ENCODE data around the gene PFAS.
A peak's percentile ranks its signal among the peaks of the same experiment; 100 is the strongest.
"Not testable (repeated sequence)": the region's sequence is repeated elsewhere in the genome, so short reads cannot be mapped to it uniquely, and the experiment has no call there.

The PFAS gene

DNA sequence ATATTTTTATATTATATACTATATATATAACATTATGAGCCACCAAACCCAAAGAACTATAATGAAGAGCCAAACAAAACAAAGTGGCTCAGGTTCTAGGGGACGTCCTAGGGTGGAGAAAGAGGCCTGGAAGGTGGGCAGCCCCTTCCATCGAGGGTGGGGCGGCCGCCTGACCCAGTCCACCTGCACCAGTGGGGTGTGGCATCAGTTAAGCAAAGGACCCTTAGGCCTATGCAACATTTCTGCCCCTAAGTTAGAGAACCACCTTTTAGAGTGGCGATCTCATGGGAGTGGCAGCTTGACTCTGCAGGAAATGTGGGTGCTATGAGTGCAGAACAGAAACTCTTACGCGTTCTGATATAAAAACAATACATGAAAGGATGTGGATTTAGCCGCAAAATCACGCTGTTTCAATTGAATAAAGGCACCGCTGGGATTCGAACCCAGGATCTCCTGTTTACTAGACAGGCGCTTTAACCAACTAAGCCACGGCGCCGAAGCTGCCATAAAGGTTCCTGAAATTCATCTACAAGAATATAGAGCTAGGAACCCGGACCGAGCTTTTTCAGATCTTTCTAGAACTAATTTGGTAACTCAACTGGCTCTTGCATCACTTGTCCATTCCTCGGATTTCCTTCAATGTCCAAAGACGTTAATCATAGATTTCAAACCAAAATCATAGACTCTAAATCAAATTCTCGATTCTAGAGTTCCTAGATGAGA, 23.1 kb upstream of the PFAS start:
- peak; percentile 68 to 74 for DNase-seq (ENCODE audit: low read depth in 2 of 2)

DNA sequence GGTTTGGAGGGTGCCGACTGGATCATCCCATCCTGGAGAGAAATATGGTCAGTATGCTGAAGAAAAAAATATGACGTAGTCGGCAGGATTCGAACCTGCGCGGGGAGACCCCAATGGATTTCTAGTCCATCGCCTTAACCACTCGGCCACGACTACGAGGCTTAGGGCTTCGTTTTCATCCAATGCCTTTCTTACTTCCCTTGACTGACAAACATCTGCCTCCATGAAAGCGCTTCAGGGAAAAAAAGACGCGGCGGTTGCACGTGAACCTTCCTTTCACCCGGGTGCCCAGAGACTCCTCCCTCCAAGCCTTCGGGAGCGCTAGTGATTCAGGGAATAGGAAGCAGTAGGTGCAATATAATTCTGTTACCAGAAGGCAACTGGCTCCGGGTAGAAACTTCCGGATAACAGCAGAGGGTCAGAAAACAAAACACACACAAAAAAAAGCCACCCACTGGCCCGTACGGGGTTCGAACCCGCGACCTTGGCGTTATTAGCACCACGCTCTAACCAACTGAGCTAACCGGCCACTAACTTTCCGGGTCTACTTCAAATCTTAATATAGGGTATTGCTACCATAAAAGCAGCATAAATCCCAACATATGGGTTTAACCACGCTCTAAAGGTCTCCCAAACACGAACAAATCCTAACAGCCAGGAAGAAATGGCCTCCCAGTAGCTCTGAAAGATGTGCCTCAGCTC, 22.4 kb upstream of the PFAS start:
- DNase-seq (ENCODE audit: low read depth in 2 of 2) = peak in 1 of 2 donors; percentile 52

DNA sequence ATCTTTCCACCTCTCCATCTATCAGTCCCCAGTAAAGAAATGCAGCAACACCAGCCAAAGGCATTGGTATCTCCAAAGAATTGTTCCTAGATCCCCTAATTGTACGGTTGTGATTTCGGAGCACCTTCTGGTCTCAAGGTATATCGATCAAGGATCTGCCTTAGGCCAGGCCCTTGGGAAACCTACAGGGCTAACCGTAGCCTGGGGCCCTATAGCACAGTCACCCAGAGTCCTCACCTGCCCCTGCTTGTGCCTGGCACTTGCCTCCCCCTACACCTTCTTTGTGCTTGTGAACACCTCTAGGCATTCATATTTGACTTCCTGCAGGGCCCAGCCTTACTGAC, 21.9 kb upstream of the PFAS start:
- DNase-seq (ENCODE audit: low read depth in 2 of 2) = no peak

DNA sequence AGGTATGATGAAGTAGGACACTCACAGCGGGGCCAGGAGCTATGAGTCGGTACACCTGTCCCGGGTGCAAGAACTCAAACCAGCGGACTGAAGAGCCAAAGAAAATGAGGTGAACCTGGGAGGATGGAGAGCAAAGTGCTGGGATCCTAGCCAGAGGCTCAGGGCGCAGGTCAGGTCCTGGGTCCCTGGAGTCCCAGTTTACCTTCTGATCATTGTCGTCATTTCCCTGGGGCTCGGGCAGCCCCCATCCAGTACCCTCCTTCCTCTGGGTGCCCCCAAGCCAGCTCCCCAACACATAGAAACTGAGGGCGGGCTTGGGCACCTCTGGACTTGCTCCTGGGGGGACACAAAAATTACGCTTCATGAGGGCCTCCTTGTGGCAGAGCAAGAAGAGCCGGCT, 17.4 kb upstream of the PFAS start:
- no peak for DNase-seq (ENCODE audit: low read depth in 2 of 2)

DNA sequence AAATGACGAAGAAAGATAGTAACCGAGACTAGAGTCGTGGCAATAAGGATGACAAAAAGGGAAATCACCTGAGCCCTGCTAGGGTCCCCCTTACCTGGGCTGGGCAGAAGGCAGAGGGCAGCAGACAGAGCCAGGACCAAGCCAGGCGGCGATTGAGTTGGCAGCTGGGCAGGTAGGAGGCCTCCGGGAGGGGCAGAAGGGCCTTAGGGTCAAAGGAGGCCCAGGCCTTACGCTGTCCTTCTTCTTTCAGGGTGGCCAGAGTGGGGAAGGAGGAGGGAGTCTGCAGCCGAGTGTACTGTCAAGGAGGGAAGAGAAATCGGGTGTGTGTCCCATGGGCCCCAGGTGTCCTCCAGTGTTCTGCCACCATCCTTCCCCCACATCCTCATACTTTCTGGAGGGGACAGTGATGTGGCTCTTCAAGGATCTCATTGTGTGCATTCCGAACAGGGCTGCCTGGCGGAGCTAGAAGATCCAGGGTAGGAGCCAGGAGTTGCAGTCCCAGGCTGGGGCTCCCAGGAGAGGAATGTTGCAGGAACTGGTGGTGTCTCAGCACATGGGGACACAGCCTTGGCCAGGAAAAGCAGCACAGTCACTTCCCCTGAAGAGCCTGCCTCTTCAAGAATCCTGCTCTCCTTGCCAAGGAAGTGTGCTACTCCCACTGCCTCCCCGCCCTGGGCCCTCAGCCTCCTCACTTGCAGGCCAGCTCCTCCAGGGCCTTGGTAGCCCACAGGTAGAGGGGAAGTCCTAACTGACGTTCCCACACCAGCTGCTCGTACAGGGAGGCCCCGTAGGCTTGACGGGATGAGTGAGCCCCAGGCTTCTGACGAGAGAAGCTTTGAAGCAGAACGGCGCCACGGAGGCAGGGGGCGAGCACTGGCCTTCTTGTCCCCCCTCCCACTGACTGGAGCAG, 14.5 kb upstream of the PFAS start:
- DNase-seq (ENCODE audit: low read depth in 2 of 2) = no peak

DNA sequence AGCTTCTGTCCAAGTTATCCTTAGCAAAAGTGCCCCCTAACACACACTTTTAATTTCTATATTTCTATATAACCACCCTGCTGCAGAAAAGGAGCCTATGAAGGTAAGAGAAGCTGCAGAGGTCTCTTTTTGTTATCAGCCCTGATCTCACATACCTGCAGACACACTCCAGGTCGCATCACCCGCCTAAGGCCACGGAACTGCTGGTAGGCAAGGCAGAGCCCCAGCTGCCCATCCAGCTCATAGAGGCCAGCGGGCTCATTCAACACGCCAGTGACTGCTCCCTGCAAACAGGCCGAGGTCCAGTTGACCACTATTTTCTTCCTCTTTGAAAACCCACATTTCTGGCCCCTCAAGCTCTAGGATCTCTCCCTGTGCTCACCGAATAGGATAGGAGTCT, 13.4 kb upstream of the PFAS start:
- no peak for DNase-seq (ENCODE audit: low read depth in 2 of 2)

DNA sequence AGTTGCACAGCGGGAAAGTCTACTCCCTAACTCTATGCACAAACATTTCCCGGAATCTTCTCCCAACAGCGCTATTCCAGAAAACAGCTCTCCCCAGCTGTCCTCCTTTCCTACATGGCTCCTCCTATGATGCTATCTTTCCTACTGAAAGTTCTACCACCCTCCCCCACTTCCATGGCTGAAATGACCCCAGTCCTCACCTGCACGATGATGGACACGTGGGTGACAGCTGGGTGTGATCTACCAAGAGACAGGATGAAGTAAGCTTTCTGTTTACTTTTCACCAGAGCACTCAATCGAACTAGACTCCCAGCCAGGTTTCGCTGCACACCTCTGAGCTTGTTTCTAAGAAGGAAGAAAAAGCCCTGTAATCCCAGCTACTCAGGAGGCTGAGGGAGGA, 11.9 kb upstream of the PFAS start:
- DNase-seq (ENCODE audit: low read depth in 2 of 2) = no peak

DNA sequence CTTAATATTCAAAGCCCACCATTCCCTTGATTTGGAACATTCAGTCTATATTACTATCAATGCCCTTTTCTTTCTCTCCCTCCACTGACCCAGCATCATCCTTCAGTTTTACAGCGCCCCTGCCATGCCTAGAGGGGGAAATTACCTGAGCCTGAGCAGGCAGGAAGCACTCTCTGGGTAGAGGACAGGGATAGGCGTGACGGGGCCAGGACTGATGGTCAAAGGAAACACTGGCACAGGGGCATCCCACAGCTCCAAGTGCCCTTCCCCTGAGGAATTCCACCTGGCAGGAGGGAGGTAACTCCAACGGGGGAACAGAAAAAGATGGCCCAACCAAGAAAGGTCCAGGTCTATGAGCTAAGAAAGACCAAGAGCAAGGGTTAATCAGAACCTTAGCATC, 11.2 kb upstream of the PFAS start:
- no peak for DNase-seq (ENCODE audit: low read depth in 2 of 2)

DNA sequence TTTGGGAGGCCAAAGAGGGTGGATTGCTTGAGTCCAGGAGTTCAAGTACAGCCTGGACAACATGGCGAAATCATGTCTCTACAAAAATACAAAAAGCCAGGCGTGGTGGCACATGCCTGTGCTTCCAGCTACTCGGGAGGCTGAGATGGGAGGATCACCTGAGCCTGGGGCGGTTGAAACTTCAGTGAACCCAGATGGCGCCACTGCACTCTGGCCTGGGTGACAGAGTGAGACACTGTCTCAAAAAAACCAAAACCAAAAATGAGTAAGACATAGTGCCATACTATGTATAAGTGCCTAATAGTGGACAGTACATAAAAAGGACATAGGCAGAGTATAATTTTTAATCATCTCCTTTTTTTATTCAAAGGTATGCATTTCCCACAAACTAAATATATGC, 5.3 kb upstream of the PFAS start:
- no peak for DNase-seq (ENCODE audit: low read depth in 2 of 2)

DNA sequence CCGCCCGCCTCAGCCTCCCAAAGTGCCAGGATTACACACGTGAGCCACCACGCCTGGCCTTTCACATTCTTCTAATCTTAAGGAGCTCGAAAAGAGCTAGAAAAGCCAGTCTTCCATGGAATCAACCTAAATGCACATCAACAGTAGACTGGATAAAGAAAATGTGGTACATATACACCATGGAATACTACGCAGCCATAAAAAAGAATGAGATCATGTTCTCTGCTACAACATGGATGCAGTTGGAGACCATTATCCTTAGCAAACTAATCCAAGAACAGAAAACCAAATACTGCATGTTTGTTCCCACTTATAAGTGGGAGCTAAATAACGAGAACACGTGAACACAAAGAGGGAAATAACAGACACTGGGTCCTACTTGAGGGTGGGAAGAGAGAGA, 4.3 kb upstream of the PFAS start:
- no peak for DNase-seq (ENCODE audit: low read depth in 2 of 2)

DNA sequence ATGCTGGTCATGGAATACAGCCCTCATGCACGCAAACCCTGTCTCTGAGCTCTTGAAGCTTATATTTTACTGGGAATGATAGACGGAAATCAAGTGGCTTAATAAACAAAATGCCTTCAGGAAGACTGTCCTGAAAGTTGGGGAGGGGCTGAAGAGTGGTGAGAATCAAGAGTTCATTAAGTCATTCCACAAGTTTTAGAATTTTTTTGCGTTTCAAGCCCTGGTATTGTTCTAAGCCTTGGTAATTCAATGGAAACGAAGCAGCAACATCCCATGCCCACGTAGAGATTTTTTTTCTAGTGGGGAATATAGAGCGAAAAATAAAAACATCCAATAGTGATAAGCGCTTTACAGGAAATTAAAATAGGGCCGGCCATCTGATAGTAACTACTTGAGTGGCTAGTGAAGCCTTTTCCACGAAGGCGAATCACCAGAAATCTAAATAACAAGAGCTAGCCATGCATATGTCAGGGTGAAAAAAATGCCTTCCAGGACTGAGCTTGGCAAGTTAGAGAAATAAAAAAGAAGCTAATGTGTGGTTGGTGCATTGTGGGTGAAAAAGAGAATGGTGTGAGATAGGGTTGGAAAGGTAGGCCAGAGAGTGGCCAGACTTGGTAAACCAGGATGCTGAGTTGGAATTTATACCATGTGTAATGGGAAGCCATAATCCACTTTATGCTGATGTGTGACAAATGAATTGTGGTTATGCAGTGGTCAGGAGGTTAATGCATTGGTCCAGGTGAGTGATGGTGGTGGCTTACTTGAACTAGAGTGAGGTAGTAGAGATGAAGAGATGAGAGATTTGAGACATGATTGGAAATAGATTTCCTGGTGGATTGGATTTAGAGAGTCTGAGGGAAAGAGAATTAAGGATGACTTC, 772 bp downstream of the PFAS start:
- DNase-seq (ENCODE audit: low read depth in 2 of 2) = no peak

DNA sequence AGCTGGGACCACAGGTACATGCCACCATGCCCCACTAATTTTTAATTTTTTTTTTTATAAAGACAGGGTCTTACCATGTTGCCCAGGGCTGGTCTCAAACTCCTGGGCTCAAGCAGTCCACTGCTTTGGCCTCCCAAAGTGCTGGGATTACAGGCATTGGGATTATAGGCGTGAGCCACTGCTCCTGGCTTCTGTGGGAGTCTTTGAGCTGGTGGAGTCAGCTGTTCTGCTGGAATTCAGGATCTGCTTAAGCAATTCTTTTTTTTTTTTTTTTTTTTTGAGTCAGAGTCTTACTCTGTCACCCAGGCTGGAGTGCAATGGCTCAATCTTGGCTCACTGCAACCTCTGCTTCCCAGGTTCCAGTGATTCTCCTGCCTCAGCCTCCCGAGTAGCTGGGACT, 2.3 kb downstream of the PFAS start:
- DNase-seq (ENCODE audit: low read depth in 2 of 2) = not testable (repeated sequence)

DNA sequence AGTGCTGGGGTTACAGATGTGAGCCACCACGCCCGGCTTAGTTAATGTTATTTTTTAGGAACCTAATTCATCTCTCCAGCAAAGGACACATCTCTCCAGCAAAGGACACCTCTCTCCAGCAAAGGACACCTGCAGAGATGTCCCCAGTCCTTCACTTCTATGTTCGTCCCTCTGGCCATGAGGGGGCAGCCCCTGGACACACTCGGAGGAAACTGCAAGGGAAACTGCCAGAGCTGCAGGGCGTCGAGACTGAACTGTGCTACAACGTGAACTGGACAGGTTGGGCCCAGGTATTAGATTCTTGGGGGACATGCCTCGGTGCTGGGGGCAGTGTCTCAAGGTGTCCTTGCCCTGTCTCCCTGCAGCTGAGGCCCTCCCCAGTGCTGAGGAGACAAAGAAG, 4.7 kb downstream of the PFAS start:
- no peak for DNase-seq (ENCODE audit: low read depth in 2 of 2)

DNA sequence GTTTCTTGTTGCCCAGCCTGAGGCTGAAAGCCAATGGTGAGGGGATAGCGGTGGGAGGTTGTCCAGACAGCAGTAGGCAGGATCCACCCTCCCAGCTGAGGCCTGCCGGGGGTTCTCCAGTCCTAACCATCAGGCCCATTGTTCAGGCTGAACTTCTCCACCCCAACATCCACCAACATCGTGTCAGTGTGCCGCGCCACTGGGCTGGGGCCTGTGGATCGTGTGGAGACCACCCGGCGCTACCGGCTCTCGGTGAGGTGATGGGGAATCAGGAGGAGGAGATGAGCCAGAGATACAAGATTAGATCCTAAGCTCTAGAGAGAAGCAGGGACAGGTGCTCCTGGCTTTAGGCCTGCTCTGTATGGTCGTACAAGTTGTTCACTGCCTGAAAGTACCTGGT, 5.8 kb downstream of the PFAS start:
- DNase-seq (ENCODE audit: low read depth in 2 of 2) = no peak

DNA sequence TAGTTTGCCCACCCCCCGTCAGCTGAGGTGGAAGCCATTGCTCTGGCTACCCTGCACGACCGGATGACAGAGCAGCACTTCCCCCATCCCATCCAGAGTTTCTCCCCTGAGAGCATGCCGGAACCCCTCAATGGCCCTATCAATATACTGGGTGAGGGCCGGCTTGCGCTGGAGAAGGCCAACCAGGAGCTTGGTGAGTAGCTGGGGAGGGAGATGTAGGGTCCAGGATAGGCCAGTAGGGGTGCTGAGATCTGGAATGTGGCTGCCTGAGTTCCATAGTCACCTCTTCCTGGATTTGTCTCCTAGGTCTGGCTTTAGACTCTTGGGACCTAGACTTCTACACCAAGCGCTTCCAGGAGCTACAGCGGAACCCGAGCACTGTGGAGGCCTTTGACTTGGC, 6.4 kb downstream of the PFAS start:
- DNase-seq (ENCODE audit: low read depth in 2 of 2) = no peak

DNA sequence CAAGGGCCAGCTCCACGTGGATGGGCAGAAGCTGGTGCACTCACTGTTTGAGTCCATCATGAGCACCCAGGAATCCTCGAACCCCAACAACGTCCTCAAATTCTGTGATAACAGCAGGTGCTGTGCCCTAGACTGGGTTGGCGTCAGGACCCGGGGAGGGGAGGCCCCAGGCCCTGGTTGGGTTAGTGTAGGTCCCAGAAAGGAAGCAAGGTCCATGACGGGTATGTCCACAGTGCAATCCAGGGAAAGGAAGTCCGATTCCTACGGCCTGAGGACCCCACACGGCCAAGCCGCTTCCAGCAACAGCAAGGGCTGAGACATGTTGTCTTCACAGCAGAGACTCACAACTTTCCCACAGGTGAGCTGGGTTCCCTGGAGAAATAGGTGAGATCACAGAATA, 7.2 kb downstream of the PFAS start:
- no peak for DNase-seq (ENCODE audit: low read depth in 2 of 2)

DNA sequence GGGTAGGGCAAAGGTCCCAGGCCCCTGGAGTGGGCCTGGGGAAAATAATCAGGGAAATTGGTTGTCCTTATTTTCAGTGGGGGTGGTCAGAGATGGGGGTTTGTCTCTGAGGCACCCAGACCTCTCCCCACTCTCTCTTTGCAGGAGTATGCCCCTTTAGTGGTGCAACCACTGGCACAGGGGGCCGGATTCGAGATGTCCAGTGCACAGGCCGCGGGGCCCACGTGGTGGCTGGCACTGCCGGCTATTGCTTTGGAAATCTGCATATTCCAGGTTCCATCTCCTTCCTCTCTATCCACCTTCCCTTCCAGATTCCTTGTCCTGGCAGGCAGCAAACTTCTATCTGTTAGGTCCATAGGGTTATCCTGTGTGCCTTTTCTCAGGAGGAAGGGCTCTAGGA, 7.6 kb downstream of the PFAS start:
- DNase-seq (ENCODE audit: low read depth in 2 of 2) = no peak

DNA sequence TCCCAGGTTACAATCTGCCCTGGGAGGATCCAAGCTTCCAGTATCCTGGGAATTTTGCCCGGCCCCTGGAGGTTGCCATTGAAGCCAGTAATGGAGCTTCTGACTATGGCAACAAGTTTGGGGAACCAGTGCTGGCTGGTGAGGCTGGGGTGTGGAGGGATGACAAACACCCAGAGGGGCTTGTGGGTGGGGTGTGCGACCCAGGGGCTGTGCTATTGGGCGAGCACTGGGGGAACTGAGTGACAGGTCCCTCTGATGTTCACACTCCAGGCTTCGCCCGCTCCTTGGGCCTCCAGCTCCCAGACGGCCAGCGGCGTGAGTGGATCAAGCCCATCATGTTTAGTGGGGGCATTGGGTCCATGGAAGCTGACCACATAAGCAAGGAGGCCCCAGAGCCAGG, 8.7 kb downstream of the PFAS start:
- DNase-seq (ENCODE audit: low read depth in 2 of 2) = no peak

DNA sequence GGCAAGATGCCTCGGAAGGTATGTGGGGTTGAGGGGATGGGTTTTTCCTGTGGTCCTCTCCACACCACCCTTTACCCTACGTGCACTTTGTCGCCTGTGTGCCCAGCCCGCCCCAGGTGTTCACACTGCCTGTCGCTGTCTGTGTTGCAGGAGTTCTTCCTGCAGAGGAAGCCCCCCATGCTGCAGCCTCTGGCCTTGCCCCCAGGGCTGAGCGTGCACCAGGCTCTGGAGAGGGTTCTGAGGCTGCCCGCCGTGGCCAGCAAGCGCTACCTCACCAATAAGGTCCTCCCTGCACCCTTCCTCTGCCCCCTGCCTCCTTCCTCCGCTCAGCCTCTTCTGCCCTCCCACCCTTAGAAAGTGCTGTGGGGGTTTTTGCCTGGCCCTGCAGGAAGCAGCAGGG, 15.2 kb downstream of the PFAS start:
- DNase-seq (ENCODE audit: low read depth in 2 of 2) = no peak

DNA sequence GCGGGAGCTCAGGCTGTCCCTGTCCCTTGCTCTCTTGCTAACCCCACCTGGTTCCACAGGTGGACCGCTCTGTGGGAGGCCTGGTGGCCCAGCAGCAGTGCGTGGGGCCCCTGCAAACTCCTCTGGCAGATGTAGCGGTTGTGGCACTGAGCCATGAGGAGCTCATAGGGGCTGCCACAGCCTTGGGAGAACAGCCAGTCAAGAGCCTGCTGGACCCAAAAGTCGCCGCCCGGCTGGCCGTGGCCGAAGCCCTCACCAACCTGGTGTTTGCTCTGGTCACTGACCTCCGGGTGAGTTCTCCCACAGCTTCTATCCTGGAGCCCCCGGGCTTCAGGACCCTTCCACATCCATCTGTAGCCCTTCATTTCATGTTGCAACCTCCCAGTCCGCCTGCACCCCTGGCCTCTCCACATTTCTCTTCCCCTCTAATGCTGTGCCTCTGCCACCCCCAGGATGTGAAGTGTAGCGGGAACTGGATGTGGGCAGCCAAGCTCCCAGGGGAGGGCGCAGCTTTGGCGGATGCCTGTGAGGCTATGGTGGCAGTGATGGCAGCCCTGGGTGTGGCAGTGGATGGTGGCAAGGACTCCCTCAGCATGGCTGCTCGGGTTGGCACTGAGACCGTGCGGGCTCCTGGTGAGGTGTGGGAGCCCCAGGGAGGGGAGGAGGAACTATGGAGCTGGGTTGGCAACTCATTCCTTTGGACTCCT, 15.9 kb downstream of the PFAS start:
- DNase-seq (ENCODE audit: low read depth in 2 of 2) = no peak

Data from stimulated activated CD4-positive, alpha-beta T cell treated with anti-CD3 and anti-CD28 coated beads, Interleukin-15, amount 100 ng/mL, for 48 hours (primary cell).